ENCODE data around the gene MYH11.
A peak's percentile ranks its signal among the peaks of the same experiment; 100 is the strongest.

The MYH11 gene

DNA sequence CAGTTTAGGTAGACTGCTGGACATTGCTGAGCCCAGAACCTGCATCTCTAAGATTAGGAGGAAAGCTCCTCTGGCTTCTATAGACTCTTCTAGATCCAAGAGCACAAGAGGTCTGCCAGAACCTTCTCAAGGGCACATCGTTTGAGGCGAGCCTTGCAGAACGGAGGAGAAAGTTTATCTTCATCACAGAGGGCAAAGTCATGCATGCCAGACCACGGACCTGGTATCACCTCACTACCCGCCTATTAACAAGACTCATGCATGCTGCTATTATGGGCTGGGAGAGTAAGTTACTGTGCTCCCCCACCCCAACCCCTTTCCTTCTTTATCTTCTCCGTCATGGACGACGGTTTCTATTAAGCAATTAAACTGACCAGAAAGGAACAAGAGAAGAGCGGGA is 23.3 kb downstream of the MYH11 start:
- H3K4me3 ChIP-seq (ENCODE audit: low read length): no peak overlapping the region
- no peak for TF ChIP-seq CTCF (conservative IDR thresholded peaks at IDR 0.05; ENCODE audit: low read length)
- no peak for DNase-seq (ENCODE audit: low read depth)

- TF ChIP-seq CTCF (conservative IDR thresholded peaks at IDR 0.05; ENCODE audit: low read length): no peak
- H3K4me3 ChIP-seq (ENCODE audit: low read length): no peak overlapping the region
- DNase-seq (ENCODE audit: low read depth): no peak
Observed at GRCh38 chr16:15832241-15832640, 24.6 kb downstream of the MYH11 start.

DNA sequence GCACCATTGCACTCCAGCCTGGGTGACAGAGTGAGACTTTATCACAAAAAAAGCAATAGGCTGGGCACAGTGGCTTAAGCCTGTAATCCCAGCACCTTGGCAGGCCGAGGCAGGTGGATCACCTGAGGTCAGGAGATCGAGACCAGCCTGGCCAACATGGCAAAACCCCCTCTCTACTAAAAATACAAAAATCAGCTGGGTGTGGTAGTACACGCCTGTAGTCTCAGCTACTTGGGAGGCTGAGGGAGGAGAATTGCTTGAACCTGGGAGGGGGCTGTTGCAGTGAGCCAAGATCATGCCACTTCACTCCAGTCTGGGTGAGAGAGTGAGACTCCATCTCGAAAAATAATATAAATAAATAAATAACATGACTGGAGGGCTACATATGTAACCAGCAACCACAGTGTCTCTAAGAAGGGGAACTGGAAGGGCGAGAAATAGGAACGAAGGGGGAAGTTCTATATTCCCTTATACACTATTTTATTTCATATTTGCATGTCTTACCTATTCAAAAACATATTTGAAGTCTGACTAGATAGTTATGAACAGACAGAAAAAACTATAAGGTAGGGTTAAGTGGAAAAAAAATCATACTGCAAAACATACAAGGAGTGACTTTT is 25.9 kb downstream of the MYH11 start:
- no peak for TF ChIP-seq CTCF (conservative IDR thresholded peaks at IDR 0.05; ENCODE audit: low read length)
- no peak for DNase-seq (ENCODE audit: low read depth)

GRCh38 chr16:15829460-15829859 is 27.4 kb downstream of the MYH11 start:
- peak; percentile 34 for DNase-seq (ENCODE audit: low read depth)
- H3K4me3 ChIP-seq (ENCODE audit: low read length): no peak overlapping the region
- no peak for TF ChIP-seq CTCF (conservative IDR thresholded peaks at IDR 0.05; ENCODE audit: low read length)

More for the DNA sequence above, 25.9 kb downstream of the MYH11 start:
- no peak overlapping the region for H3K4me3 ChIP-seq (ENCODE audit: low read length)

DNA sequence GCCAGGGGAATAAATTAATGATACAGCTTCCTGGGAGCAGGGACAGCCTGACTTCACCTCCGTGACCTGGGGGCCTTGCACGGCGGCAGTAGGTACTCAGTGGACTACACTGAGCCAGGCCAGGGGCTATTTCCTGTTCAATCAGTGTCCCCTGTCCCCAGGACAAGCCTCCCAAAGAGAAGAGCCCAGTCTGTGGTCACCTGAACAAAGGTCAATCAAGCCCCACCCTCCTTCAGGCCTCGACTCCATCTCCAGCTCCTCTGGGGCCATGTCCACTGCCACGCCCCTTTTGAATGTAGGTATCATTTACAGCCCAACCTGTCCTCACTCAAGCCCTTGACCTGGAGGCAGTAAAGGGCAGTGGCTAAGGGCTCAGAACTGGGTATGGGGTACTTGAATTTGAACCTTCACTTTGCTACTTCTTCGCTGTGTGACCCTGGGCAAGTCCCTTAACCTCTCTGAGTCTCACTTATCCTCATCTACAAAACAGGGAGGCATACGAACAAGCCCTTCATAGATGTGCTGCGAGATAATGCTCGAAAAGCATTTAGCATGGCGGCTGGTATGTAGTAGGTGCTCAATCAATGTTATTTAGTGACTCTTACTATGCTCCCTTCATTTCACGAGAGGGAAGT is 29.0 kb downstream of the MYH11 start:
- DNase-seq (ENCODE audit: low read depth): no peak
- H3K4me3 ChIP-seq (ENCODE audit: low read length): no peak overlapping the region
- TF ChIP-seq CTCF (conservative IDR thresholded peaks at IDR 0.05; ENCODE audit: low read length): no peak

DNA sequence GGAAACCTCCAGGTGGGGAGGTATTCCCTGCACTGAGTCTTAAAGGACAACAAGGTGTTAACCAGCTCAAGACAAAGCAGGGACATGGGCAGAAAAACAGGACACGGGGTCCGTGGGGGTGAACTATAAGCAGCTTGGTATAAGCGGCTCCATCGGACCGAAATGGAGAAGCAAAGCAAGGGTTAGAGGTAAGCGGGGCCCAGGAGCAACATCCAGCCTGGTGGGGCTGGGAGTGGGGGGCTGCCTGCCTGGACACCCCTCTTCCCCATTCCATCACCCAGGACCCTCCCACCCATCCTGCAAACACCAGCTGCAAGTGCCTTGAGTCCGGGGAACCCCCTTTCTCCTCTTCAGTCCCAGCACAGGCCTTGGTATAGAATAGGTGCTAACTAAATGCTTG is 29.5 kb downstream of the MYH11 start:
- DNase-seq (ENCODE audit: low read depth): no peak

More for the DNA sequence above, 29.5 kb downstream of the MYH11 start:
- no peak for TF ChIP-seq CTCF (conservative IDR thresholded peaks at IDR 0.05; ENCODE audit: low read length)
- H3K4me3 ChIP-seq (ENCODE audit: low read length): no peak overlapping the region

Measured in AG10803 (cell line).